Heart right ventricle (tissue), 16 donors: Measurements from ENCODE around the gene ABI1. TPM values are rescaled to one million over a fixed set of nuclear protein-coding genes. Genes with fewer than 3 reads are reported as not detected.

Source experiments
- ATAC-seq, 8 donors: fragments of 200-7000 bp; cut with Tn5 transposase; one replicate each; pipeline ENCODE4 v1.9.1; 2020; ENCODE audit warnings: mild to moderate bottlenecking in 8 of 8, moderate library complexity in 8 of 8, moderate number of reproducible peaks in 1 of 8
- DNase-seq, 2 donors: peaks; one replicate each; pipeline ENCODE4 v3.0.0-alpha.2; 2020
- H3K27ac ChIP-seq, 10 donors: fragments of 200-600 bp; sonication (generic) in 2 of 10; one replicate each; pipeline versions ENCODE4 v1.5.0 to v1.8.0; 2020 to 2022; ENCODE audit warnings: mild to moderate bottlenecking in 3 of 10
- H3K27me3 ChIP-seq, 7 donors: fragments of 200-600 bp; one replicate each; pipeline ENCODE4 v1.8.0; 2021 to 2022; ENCODE audit warnings: mild to moderate bottlenecking in 2 of 7
- H3K36me3 ChIP-seq, 9 donors: fragments of 200-600 bp; sonication (generic) in 1 of 9; one replicate each; pipeline versions ENCODE4 v1.5.0 to v1.8.0; 2020 to 2022; ENCODE audit warnings: mild to moderate bottlenecking in 2 of 9
- H3K4me1 ChIP-seq, 9 donors: fragments of 200-600 bp; sonication (generic) in 1 of 9; one replicate each; pipeline versions ENCODE4 v1.5.0 to v1.8.0; 2020 to 2022; ENCODE audit warnings: mild to moderate bottlenecking in 4 of 9
- H3K4me3 ChIP-seq, 10 donors: fragments of 200-600 bp; sonication (generic) in 2 of 10; one replicate each; pipeline versions ENCODE4 v1.5.0 to v1.8.0; 2020 to 2022; ENCODE audit warnings: mild to moderate bottlenecking in 7 of 10, moderate library complexity in 2 of 10
- H3K9me3 ChIP-seq, 11 donors: fragments of 200-600 bp in 10 of 11; sonication (generic) in 2 of 11; one replicate each; pipeline versions ENCODE4 v1.5.0 to v1.8.0; 2013 to 2022; ENCODE audit warnings: mild to moderate bottlenecking in 2 of 11, control low read depth in 1 of 11, moderate library complexity in 1 of 11
- CTCF ChIP-seq, 9 donors: fragments of 200-600 bp; sonication (generic) in 2 of 9; IDR thresholded peaks; one replicate each; pipeline versions ENCODE4 v1.5.0 to v1.8.0; 2021 to 2022; ENCODE audit warnings: antibody characterized with exemption in 9 of 9, mild to moderate bottlenecking in 5 of 9, moderate library complexity in 1 of 9
- WGBS, 2 donors: extraction: QIAGEN DNeasy Blood & Tissue Kit; methylation state at CpG; one replicate each; pipeline ENCODE4 v1.1.7; 2013; ENCODE audit warnings: inconsistent platforms in 1 of 2; 5-methylcytosine and 5-hydroxymethylcytosine counted together
- intact Hi-C, 10 donors: fragments of 100-400 bp; cut with DNase I; formaldehyde crosslinking; loops; one replicate each; pipeline versions ENCODE4 v1.11.1 to v1.14.2; 2022
- polyA plus RNA-seq, 2 donors: library from polyadenylated mRNA; stranded (reverse); fragments of 200-250 nt; gene quantifications; one replicate each; pipeline ENCODE4 v1.2.3, GENCODE V29; 2013
- total RNA-seq, 10 donors: library from RNA; stranded (reverse); fragmentation: NEBNext Ultra II Directional in 3 of 10; extraction: Animal tissue kit (Norgen Biotek cat#: 25700) in 3 of 10; gene quantifications; one replicate each; pipeline versions ENCODE4 v1.2.1 to v1.2.4, GENCODE V29; 2021 to 2023
- donor health status: Arrhythmogenic right ventricular cardiomyopathy.
- donor health status: ischemic (EF 13 %, LVEDD 7.1; RV severe dilation, severe dysfunction).
- donor health status: healthy with polysubstance abuse.
- donor health status: DM: no; HTN: yes; CAD: no.
- donor health status: DM: no; HTN: no; CAD: no.
- donor health status: ischemic (EF 25% LVEDD 6.9; RV normal size, moderate dysfunction).
- donor health status: ischemic (EF 25% LVEDD 5.7; RV mildly dilated, moderate dysfunction).
- donor health status: healthy.
- donor health status: DM: yes; HTN: yes; CAD: no.
- donor health status: Ischemic cardiomyopathy.
- donor health status: ischemic (EF 35%, LVEDD 5.7; RV mildly dilated, moderate dysfunction).
- donor health status: nonischemic (EF 11% LVEDD 7.7; RV severe dilation, severe dysfunction).
- donor health status: DM: yes; HTN: yes; CAD: no.
- donor health status: PGD.
- donor health status: ischemic (EF 29% LVEDD 5.4; RV normal size, mild dysfunction).
- donor health status: nonischemic (EF 23%, LVEDD 6.1; RV moderate dilation, normal function).

The ABI1 gene
- total and polyA plus RNA-seq, 12 donors: 14.6 to 39.3 (median 27.6) TPM

DNA sequence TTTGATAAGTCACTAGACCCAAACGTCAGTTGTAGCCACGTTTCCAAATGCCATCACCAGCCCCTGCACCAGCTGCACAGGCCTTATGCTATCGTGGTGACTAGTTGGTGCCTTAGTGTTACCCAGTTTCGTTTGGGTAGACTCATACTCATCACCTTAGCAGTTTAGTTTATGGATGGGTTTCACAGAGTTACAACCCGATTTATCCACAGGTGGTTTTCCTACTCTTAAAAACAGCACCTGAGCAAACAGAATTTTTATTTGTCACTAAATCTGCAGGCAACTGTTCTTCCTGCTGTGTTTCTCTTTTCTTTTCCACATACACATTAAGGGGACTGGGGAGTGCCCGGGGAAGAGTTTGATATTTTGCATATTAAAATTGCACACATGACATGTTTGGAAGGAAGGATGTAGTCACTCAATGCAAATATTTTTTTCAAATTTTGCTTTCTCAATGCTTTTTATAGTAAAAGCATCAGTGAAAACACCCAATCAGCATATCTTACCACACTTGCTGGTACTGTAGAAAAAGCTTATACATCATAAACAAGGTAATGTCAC, 121.6 kb downstream of the ABI1 start:
- DNase-seq: no peak
- Histone ChIP-seq H3K36me3 (peaks cover 0 to 89% (median 19%) of the 10 kb centered on the region in 9 donors), H3K27me3 (no peaks in the 10 kb centered on the region), H3K9me3 (no peaks in the 10 kb centered on the region), H3K4me3 (no peak overlapping the region), H3K4me1 (peaks cover 0 to 19% (median 0%) of the 10 kb centered on the region in 9 donors), H3K27ac (peak overlapping the region in 1 of 10 donors; percentile 76)
- TF ChIP-seq CTCF (IDR thresholded peaks at IDR 0.05): no peak
- WGBS, 2 donors: 77 to 78% methylated on average over 6 of the region's 6 CpGs
- intact Hi-C loops: no loop called here
- ATAC-seq: no peak

DNA sequence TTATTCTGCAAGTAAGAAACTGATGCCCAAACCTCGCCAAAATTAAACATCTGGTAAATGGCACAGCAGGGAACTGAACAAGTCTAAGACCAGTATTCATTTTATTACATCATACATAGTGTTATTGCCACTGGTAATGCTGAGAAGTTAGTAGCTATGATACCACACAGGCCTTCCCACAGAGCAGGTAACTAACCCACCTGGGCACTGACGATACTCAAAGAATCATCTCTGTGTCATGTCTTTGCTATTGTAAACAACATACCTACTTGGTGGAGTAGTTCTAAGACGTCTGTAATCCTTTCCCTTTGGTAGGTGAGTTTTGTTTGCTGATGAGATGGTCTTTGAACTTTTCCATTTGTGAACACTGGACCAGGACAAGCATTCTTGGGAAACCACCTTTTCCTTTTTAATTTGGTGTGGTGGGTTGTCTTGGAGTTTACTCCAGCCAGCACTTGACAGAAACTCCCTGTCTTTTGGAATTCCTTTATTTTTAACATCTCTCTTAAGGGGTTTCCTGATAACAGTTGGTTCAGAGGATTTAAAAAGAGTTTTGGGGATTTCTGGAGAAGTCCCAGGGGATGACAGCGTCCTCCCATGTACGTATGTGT, 122.4 kb downstream of the ABI1 start:
- intact Hi-C loops: no loop called here
- no peak for ATAC-seq
- Histone ChIP-seq H3K27me3 (no peaks in the 10 kb centered on the region), H3K9me3 (no peaks in the 10 kb centered on the region), H3K36me3 (peaks cover 0 to 89% (median 19%) of the 10 kb centered on the region in 9 donors), H3K27ac (peak overlapping the region in 1 of 10 donors; percentile 76), H3K4me1 (peaks cover 0 to 13% (median 0%) of the 10 kb centered on the region in 9 donors), H3K4me3 (no peak overlapping the region)
- no peak for DNase-seq
- no peak for TF ChIP-seq CTCF (IDR thresholded peaks at IDR 0.05)
- 82 to 87% methylated on average over 5 of the region's 5 CpGs for WGBS, 2 donors

- ATAC-seq: peak in 7 of 8 donors; percentile 38 to 73 (median 58)
- H3K27ac ChIP-seq: peak overlapping the region in 1 of 10 donors; percentile 76
Measured at GRCh38 chr10:26737730-26738129, 123.0 kb downstream of the ABI1 start.

GRCh38 chr10:26735435-26735834, 125.3 kb downstream of the ABI1 start:
- Histone ChIP-seq H3K36me3 (peaks cover 0 to 90% (median 7%) of the 10 kb centered on the region in 9 donors), H3K4me3 (no peak overlapping the region), H3K9me3 (no peaks in the 10 kb centered on the region), H3K4me1 (peaks cover 0 to 13% (median 0%) of the 10 kb centered on the region in 9 donors), H3K27ac (no peak overlapping the region), H3K27me3 (no peaks in the 10 kb centered on the region)
- TF ChIP-seq CTCF (IDR thresholded peaks at IDR 0.05): no peak
- no peak for ATAC-seq
- intact Hi-C loops: no loop called here
- DNase-seq: no peak
- WGBS, 2 donors: 83 to 92% methylated on average over 4 of the region's 4 CpGs

More at GRCh38 chr10:26737730-26738129, 123.0 kb downstream of the ABI1 start:
- H3K27me3 ChIP-seq: no peaks in the 10 kb centered on the region
- WGBS, 2 donors: 66 to 73% methylated on average over 1 of the region's 1 CpG
- TF ChIP-seq CTCF (IDR thresholded peaks at IDR 0.05): no peak
- H3K9me3 ChIP-seq: no peaks in the 10 kb centered on the region
- intact Hi-C loops: no loop called here
- peaks cover 0 to 89% (median 14%) of the 10 kb centered on the region in 9 donors for H3K36me3 ChIP-seq
- H3K4me3 ChIP-seq: no peak overlapping the region
- H3K4me1 ChIP-seq: peaks cover 0 to 13% (median 0%) of the 10 kb centered on the region in 9 donors
- DNase-seq: no peak
